Ishikawa (cell line): ENCODE results near the gene DDIAS.

ENCODE experiments used
- CEBPB ChIP-seq: IDR thresholded peaks from 2 replicates; pipeline ENCODE4 v1.6.1; 2012
- CREB1 ChIP-seq: IDR thresholded peaks from 2 replicates; pipeline ENCODE4 v1.6.1; 2012; ENCODE audit warnings: low read depth
- EGR1 ChIP-seq: IDR thresholded peaks from 2 replicates; pipeline ENCODE4 v1.6.1; 2012
- EP300 ChIP-seq: IDR thresholded peaks from 2 replicates; pipeline ENCODE4 v1.6.1; 2012; ENCODE audit warnings: borderline replicate concordance
- FOXM1 ChIP-seq: IDR thresholded peaks from 2 replicates; pipeline ENCODE4 v1.6.1; 2012; ENCODE audit warnings: low read depth, borderline replicate concordance
- MAX ChIP-seq: IDR thresholded peaks from 2 replicates; pipeline ENCODE4 v1.6.1; 2012
- NFIC ChIP-seq: IDR thresholded peaks from 2 replicates; pipeline ENCODE4 v1.6.1; 2012
- RAD21 ChIP-seq: IDR thresholded peaks from 2 replicates; pipeline ENCODE4 v1.6.1; 2012; ENCODE audit warnings: low read depth
- REST ChIP-seq: IDR thresholded peaks from 2 replicates; pipeline ENCODE4 v1.6.1; 2012; ENCODE audit warnings: low read depth, mild to moderate bottlenecking
- TAF1 ChIP-seq: IDR thresholded peaks from 2 replicates; pipeline ENCODE4 v1.6.1; 2012; ENCODE audit warnings: low read depth, mild to moderate bottlenecking
- TCF12 ChIP-seq: IDR thresholded peaks from 2 replicates; pipeline ENCODE4 v1.6.1; 2012; ENCODE audit warnings: low read depth
- TEAD4 ChIP-seq: IDR thresholded peaks from 2 replicates; pipeline ENCODE4 v1.6.1; 2012
- USF1 ChIP-seq: IDR thresholded peaks from 2 replicates; pipeline ENCODE4 v1.6.1; 2012
- YY1 ChIP-seq: IDR thresholded peaks from 2 replicates; pipeline ENCODE4 v1.6.1; 2012; ENCODE audit warnings: low read depth
- ZBTB7A ChIP-seq: IDR thresholded peaks from 2 replicates; pipeline ENCODE4 v1.6.1; 2012; ENCODE audit warnings: low read depth

DDIAS gene

GRCh38 chr11:82865841-82866240, 35.7 kb upstream of the DDIAS start:
- TF ChIP-seq USF1 (no peak), RAD21 (no peak), CEBPB (no peak), EP300 (no peak), TAF1 (no peak), TCF12 (no peak)

- TF ChIP-seq EP300 (no peak), NFIC (no peak), RAD21 (peak; percentile 69)
These were observed 33.9 kb upstream of the DDIAS start for GRCh38 chr11:82867495-82868082.

- TF ChIP-seq EGR1 (no peak), RAD21 (no peak), CEBPB (no peak), TAF1 (no peak), NFIC (no peak), EP300 (no peak), USF1 (no peak), CREB1 (no peak), TEAD4 (no peak), FOXM1 (no peak), ZBTB7A (no peak), MAX (no peak), TCF12 (no peak), YY1 (no peak), REST (no peak)
These were observed 31.9 kb upstream of the DDIAS start for GRCh38 chr11:82869657-82870056.

- TF ChIP-seq EGR1 (no peak), USF1 (no peak), RAD21 (no peak)
These were observed 29.9 kb upstream of the DDIAS start for GRCh38 chr11:82871646-82872045.

GRCh38 chr11:82872377-82873150, 29.0 kb upstream of the DDIAS start:
- TF ChIP-seq TEAD4 (no peak), EP300 (no peak), NFIC (no peak), ZBTB7A (no peak), TAF1 (no peak), RAD21 (no peak), CREB1 (no peak), EGR1 (no peak), MAX (no peak), USF1 (no peak), CEBPB (no peak), FOXM1 (no peak), REST (no peak), YY1 (no peak), TCF12 (no peak)
